Stimulated activated CD4-positive, alpha-beta T cell treated with anti-CD3 and anti-CD28 coated beads, Interleukin-12 subunit alpha, Interleukin-12 subunit beta, amount 100 ng/mL, for 4 hours (primary cell): Measurements from ENCODE around the gene MSL1.
A peak's percentile ranks its signal among the peaks of the same experiment; 100 is the strongest.
"Not testable (repeated sequence)": the region's sequence is repeated elsewhere in the genome, so short reads cannot be mapped to it uniquely, and the experiment has no call there.

Experiments
- DNase-seq: peaks from one replicate; pipeline ENCODE4 v3.0.0-alpha.2; 2020

The MSL1 gene

DNA sequence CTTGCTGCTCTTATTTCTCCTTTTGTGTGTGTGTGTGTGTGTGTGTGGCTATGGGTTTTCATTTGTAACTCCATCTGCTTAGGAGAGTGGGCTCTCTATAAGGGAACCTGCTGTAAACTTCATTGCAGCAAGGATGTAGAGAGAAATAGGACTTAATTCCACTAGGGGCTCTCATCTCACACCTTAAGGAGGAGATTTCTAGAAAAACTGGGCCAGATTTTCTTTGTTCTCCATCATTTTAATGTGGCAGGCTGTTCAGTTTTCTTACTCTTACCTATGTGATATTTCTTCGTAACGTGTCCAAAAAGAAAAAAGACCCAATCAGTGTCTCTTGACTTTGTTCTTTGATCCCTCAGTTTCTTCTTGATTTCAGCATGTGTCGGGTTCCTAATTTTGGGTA, 14.0 kb downstream of the MSL1 start:
- DNase-seq = no peak

DNA sequence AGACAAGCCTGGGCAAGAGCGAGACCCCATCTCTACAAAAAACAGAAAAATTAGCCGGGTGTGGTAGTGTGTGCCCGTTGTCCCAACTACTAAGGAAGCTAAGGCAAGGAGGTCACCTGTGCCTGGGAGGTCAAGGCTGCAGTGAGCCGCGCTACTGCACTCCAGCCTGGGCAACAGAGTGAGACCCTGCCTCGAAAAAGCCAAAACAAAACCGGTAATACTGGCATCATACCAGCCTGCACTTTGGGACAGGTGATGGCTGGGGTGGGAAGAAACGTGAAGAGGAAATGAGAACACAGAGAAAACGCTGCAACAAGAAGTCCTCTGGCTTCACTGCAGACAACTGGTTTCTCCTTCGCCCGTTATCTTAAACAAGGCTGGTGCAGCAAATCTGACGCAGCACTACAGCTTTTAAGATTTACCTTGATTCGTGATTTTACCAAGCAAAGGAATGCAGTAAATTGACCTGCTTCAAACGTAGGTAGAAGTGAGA, 17.8 kb downstream of the MSL1 start:
- DNase-seq = peak; percentile 3

DNA sequence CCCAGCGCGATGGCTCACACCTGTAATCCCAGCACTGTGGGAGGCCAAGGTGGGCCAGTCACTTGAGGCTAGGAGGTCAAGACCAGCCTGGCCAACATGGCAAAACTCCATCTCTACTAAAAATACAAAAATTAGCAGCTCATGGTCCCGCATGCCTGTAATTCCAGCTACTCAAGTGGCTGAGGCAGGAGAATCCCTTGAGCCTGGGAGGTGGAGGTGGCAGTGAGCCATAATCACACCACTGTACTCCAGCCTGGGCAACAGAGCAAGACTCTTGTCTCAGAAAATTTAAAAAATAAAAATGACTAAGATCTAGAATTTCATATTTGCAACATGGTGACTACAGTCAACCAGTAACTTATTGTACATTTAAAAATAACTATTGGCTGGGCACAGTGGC, 21.4 kb downstream of the MSL1 start:
- not testable (repeated sequence) for DNase-seq

DNA sequence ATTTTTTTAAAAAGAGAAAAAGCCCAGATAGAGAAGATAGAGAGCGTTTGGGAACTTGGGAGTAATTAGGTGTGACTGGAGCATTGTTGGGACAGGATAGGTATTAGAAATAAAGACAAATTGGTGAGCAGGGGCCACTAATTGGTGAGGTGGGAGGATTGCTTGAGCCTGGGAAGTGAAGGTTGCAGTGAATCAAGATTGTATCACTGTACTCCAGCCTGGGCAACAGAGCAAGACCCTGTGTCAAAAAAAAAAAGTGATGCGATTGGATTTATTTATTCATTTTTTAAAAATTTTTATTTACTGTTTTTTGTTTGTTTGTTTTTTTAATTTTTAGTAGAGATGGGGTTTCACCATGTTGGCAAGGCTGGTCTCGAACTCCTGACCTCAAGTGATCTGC, 23.7 kb downstream of the MSL1 start:
- no peak for DNase-seq

DNA sequence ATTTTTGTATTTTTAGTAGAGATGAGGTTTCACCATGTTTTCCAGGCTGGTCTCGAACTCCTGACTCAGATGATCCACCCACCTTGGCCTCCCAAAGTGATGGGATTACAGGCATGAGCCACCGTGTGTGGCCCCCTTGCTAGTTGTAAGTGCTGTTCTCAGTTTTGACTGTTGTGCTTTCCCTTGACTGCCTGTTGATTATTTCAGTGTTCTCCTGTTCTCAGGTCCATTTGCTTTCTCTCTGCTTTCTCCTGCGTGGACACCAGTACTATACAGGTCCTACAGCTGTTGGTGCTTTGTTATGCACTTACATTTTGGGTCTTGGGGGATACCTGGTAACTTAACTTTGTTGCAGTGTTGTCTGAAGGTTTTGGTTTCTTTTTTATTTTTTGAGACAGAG, 26.8 kb downstream of the MSL1 start:
- DNase-seq = no peak

DNA sequence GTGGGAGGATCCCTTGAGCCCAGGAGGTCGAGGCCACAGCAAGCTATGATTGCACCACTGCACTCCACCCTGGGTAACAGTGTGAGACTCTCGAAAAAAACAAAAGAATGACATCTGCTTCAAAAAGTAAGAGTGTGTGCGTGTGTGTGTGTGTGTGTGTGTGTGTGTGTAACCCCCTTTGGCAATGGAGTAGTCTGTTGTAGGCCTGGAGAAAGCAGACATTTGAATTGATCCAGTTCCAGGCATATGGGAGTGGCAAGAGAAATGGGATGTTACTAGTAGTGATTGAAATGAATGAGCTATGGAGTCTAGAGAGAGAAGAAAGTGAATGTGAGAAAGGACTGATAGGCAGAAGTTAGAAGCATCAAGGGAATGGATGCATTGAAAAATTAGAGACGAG, 28.5 kb downstream of the MSL1 start:
- DNase-seq = no peak

DNA sequence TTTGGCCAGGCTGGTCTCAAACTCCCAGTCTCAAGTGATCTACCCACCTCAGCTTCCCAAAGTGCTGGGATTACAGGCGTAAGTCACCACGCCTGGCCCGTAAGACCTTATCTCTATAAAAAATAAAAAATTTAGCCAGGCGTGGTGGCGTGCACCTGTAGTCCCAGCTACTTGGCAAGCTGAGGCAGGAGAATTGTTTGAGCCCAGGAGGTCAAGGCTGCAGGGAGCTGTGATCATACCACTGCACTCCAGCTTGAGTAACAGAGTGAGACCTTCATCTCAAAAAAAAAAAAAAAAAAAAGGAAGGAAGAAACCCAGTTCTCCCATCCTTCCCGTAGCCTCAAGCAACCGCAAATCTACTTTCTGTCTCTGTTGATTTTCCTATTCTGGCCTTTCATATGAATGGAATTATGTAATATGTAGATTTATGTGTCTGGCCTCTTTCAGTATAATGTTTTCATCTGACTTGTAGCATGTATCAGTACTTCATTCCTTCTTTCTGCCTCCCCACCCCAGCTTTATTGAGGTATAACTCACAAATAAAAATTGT, 29.7 kb downstream of the MSL1 start:
- DNase-seq = no peak

DNA sequence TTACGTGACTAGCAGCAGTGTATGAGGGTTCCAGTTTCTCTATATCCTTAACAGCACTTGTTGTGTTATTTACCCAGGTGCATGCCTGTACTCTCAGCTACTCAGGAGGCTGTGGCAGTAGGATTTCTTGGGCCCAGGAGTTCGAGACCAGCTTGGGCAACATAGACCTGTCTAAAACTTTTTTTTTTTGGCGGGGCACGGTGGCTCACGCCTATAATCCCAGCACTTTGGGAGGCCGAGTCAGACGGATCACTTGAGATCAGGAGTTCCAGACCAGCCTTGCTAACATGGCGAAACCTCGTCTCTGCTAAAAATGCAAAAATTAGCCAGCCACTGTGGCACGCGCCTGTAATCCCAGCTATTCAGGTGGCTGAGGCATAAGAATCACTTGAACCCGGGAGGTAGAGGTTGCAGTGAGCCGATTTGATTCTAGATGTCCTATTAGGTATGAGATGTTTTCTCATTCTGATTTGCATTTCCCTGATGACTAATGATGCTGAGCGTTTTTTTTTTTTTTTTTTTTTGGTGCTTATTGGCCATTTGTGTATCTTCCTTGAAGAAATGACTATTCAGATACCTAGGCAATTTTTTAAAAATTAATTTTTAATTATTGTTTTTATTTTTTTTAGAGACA, 31.9 kb downstream of the MSL1 start:
- DNase-seq = no peak

DNA sequence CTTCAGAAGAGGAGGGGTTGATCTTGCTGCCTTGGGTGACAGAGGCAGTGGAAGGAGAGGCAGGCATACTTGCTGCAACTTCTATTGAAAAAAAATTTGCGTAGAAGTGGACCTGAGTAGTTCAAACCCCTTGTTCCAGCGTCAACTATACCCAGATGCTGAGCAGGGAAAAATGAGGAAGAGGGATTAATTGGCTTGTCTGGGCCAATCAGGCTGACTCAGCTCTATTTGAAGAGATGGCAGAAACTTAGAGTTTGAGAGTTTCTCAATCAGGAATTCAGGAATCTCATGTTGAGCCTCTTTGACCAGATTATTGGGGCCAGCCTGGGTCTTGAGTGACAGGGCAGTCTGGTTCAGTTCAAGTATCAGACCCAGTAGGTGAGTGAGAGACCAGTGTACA, 36.2 kb downstream of the MSL1 start:
- no peak for DNase-seq

DNA sequence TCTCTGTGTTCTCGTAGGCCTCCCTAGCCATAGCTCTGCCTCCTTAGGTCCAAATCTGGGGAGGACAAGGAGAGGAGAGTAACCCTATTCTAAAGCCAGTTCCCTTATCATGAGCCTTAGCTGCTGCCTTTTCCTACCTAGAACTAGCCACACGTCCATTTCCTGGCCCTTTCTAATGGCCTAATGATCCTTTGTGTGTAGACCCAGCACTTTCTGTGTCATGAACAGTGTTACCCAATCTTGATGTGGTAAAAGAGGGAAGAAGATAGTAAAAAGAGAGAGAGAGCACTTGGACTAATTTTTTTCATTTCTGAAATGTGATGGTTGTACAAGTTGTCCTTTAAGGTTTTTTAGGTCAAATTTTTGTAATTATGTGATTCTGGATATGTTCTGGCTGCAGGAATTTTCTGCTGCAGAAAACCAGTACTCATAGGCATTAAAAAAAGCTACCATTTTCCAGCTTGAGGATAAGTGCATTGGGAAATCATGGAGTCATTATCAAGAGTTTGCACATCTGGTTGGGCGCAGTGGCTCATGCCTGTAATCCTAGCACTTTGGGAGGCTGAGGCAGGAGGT, 36.8 kb downstream of the MSL1 start:
- no peak for DNase-seq

DNA sequence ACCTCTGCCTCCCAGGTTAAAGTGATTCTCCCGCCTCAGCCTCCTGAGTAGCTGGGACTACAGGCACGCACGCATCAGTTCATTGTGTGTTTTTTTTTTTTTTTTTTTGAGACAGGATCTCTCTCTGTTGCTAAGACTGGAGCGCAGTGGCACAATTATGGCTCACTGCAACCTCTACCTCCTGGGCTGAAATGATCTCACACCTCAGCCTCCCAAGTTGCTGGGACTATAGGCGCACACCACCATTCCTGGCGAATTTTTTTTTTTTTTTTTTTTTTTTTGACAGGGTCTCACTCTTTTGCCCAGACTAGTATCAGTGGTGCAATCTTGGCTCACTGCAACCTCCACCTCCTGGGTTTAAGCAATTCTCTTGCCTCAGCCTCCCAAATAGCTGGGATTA, 37.7 kb downstream of the MSL1 start:
- DNase-seq = no peak

DNA sequence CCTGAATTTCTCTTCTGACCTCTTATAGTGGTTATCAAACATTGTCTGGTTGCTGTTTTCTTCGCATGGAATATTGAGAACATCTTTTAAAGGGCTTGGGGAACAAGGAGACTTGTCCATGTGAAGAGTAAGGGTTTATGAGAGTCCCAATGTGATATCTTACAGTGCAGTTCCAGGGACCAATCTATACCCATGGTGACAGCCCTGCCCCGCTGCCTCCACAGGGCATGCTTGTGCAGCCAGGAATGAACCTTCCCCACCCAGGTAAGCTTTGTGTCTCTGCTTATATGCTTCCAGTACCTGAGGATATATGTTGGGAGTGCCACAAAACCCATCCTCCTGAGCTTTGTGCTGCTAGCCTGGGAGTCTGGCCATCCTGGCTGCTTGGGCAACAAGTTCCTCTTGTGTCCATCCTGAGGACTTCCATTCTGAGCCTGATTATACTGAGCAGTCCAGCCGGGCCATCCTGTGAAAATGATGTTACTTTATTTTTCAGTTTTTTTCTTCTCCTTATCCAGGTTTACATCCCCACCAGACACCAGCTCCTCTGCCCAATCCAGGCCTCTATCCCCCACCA, 46.0 kb downstream of the MSL1 start:
- no peak for DNase-seq

DNA sequence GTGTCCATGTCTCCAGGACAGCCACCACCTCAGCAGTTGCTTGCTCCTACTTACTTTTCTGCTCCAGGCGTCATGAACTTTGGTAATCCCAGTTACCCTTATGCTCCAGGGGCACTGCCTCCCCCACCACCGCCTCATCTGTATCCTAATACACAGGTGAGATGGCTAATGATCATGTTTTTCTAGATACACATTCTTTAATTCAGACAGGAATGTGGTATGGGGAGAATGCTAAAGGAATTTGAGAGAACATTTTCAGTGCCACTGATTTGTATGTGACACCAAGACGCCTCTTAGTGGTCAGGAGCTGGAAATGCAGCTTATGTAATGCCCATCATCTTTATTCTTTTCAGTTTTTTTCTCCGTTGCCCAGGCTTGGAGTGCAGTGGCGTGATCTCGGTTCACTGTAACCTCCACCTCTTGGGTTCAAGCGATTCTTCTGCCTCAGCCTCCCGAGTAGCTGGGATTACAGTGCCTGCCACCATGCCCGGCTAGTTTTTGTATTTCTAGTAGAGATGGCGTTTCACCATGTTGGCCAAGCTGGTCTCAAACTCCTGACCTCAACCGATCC, 46.6 kb downstream of the MSL1 start:
- no peak for DNase-seq

DNA sequence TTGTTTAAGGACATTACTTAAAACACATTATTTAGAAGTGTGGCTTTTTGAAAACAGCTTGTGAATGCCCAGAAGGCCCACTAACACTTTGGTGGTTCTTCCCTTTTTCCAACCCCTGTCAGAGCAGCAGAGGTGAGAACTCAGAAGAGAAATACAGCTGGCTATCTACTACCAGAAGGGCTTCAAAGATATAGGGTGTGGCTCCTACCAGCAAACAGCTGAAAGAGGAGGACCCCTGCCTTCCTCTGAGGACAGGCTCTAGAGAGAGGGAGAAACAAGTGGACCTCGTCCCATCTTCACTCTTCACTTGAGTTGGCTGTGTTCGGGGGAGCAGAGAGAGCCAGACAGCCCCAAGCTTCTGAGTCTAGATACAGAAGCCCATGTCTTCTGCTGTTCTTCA, 48.6 kb downstream of the MSL1 start:
- DNase-seq = no peak

DNA sequence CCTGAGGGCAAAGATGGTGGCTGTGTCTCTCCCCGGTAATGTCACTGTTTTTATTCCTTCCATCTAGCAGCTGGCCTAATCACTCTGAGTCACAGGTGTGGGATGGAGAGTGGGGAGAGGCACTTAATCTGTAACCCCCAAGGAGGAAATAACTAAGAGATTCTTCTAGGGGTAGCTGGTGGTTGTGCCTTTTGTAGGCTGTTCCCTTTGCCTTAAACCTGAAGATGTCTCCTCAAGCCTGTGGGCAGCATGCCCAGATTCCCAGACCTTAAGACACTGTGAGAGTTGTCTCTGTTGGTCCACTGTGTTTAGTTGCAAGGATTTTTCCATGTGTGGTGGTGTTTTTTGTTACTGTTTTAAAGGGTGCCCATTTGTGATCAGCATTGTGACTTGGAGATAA, 50.0 kb downstream of the MSL1 start:
- no peak for DNase-seq

DNA sequence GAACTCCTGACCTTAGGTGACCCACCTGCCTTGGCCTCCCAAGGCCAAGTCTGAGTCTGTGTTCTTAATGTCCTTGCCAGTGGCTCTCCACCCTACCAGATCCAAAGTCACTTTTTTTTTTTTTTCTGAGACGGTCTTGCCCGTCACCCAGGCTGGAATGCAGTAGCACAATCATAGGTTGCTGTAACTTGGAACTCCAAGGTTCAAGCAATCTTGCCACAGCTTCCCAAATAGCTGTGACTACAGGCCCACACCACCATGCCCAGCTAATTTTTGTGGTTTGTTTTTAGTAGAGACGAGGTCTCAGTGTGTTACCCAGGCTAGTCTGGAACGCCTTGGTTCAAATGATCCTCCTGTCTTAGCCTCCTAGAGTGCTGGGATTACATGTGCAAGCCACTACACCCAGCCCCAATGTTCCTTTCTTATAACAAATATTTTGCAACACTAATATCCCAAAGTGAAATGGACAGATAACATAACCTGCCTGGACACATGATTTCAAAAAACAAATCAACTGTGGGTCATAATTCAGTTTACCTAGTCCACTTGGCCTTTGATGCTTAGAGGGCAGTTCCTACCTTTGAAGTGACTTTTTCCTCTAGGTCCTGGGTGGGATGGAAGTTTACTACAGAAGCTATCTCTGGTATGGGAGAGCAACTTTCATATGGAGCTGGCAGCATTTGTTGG, 51.5 kb downstream of the MSL1 start:
- DNase-seq = no peak

DNA sequence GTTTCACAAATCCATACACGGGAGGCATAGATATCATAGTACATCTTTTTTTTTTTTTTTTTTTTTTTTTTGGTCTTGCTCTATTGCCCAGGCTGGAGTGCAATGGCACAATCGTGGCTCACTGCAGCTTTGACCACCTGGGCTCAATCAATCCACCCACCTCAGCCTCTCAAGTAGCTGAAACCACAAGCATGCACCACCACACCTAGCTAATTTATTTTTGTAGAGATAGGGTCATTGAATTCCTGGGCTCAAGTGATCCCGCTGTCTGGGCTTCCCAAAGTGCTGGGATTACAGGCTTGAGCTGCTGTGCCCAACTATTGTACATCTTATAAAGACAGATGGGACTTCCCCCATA, 52.0 kb downstream of the MSL1 start:
- no peak for DNase-seq

DNA sequence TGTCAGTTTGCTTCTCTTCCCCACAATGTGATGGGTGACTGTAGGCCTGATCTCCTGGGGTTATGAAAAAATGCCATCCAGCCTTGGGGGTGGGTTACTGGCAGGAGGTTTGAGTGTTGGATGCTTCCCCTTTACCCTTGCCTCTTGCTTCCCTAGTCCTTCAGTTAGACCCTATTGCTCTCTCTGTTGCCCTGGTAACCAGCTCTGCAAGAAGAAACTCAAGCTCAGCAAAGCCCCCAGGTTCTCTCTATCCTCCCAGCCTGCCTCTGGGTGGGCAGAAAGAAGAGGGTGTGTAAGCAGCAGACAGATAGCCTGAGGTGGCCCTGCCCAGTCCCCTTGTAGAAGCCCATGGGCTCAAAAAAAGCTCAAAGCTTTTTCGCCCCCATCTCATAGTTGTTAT, 52.7 kb downstream of the MSL1 start:
- DNase-seq = no peak

DNA sequence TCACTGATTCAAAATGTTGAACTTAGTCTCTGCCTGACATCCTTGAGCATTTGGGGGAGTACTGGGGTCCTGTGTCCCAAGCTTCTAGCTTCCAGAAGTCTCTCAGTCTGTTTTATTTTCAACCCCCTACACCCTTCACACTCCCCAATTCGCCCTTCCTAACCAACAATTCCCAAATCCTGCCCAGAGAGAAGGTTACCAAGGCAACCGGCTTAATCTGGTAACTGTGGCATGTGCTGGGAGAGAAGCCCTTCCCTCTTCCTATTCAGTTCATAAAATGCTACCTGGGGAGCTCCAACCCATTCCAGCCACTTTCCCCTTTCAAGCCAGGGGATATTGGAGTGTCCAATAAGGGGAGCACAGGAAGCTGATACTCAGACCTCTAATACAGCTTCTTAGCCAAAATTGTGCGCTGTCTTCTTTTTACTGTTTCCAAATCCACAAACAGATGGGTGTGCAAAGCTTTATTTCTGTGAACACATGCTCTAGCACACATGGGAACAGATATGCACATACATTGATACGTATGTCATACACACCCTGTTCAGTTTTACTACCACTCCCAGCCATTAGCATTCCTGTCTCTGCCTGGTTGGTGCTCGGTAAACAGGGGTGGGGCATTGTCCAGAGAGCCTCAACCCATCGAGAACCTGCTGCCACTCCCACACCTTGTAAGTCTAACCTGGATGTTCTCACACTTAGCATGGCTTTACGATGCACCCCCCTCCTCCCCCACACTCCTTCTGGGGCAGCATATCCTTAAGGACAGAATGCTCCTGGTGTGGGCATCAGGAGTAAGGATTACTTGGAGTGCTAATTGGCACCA, 54.4 kb downstream of the MSL1 start:
- no peak for DNase-seq

DNA sequence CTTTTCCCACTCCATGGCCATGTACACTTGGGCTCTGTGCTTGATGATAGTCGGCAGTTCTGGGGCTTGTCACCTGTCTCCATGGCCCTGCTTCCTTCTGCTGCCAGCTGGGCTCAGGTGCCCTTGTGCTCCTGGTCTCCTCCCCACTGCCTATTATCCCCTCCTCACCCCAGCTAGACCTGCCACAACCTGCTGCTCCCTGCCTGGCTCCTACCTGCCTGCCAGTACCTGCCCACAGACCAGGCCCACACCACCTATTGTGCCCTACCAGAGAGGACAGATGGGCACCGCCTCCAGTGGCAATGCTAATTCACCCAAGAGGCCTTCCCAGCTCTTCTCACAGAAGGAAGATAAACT, 55.0 kb downstream of the MSL1 start:
- no peak for DNase-seq

DNA sequence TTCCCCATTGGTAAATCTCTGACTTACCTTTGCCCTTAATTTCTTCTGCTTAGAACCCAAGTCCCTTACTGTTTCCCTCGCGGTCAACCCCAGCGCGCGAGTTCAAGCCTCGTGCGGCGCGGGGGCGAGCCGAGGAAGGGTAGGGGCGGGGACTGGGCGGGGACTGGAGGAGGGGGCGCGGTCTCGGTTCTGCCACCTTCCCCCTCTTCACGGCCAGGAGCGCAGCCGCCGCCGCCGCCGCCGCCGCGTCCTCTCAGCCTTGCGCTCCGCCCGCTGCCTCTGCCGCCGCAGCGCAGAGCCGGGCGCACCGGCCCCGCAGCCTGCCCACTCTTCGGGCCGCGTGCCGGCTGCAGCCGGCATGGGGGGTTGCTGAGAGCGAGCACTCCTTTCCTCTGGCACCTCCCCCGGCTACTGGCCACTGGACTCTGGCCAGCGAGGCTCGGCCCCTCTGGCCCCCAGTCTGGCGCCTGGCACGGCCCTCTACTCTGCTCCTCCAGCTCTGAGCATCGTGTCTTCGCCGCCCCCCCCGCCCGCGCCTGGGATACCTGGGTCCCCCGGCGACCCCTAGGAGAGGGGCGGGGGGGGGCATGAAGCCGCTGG, 55.6 kb downstream of the MSL1 start, which contains the start of gene RAPGEFL1:
Gene RAPGEFL1 (plus strand): TSS at position 196 of the 600 bp plus-strand sequence. CDS start 392 bp downstream, at position 588.
- peak; percentile 90 for DNase-seq

DNA sequence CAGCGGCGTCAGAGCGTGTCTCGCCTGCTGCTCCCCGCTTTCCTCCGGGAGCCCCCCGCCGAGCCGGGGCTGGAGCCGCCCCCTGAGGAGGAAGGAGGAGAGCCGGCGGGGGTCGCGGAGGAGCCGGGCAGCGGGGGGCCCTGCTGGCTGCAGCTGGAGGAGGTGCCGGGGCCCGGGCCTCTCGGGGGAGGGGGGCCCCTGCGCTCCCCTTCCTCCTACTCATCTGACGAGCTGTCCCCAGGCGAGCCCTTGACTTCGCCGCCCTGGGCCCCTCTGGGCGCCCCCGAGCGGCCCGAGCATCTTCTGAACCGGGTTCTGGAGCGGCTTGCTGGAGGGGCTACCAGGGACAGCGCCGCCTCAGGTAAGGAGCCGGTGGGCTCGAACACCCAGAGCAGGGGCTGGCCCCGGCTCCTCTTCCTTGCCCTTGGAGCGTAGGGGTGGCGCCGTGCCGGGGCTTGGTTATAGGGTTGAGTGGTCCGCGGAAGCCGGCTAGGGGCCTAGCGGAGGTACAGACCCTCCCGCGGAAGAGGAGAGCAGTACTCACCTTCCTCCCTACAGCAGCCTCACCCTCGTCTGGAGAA, 56.3 kb downstream of the MSL1 start:
- DNase-seq = no peak
